ENCODE results near the gene DEPDC1. TPM values are rescaled to one million over a fixed set of nuclear protein-coding genes. Genes with fewer than 3 reads are reported as not detected.

Gene DEPDC1
- total RNA-seq, 1 experiment from 2014 or later, result 44.5 TPM

GRCh38 chr1:68438310-68438709 is 58.6 kb downstream of the DEPDC1 start (continued):
- TF ChIP-seq CDX4 (CRISPR knock-in tag; IDR thresholded peaks at IDR 0.05; ENCODE audit: borderline replicate concordance) (no peak), CTCF (IDR thresholded peaks at IDR 0.05) (no peak), ZNF263 (CRISPR knock-in tag; IDR thresholded peaks at IDR 0.05; ENCODE audit: low read depth) (no peak)

- TF ChIP-seq NFATC4 (CRISPR knock-in tag; IDR thresholded peaks at IDR 0.05) (no peak), ATF2 (CRISPR knock-in tag; IDR thresholded peaks at IDR 0.05; ENCODE audit: borderline replicate concordance, low read depth) (no peak), USF2 (CRISPR knock-in tag; IDR thresholded peaks at IDR 0.05) (no peak), KAT7 (CRISPR knock-in tag; IDR thresholded peaks at IDR 0.05; ENCODE audit: borderline replicate concordance) (no peak), EMX1 (CRISPR knock-in tag; IDR thresholded peaks at IDR 0.05) (no peak), ZNF532 (CRISPR knock-in tag; IDR thresholded peaks at IDR 0.05; ENCODE audit: borderline replicate concordance) (no peak), ZNF416 (CRISPR knock-in tag; IDR thresholded peaks at IDR 0.05) (no peak), TEAD4 (CRISPR knock-in tag; IDR thresholded peaks at IDR 0.05) (no peak), GTF2I (CRISPR knock-in tag; conservative IDR thresholded peaks at IDR 0.05) (no peak), SMAD3 (CRISPR knock-in tag; IDR thresholded peaks at IDR 0.05; ENCODE audit: borderline replicate concordance) (no peak), JUN (CRISPR knock-in tag; IDR thresholded peaks at IDR 0.05) (no peak), RELA (CRISPR knock-in tag; IDR thresholded peaks at IDR 0.05; ENCODE audit: borderline replicate concordance) (no peak), ZNF423 (CRISPR knock-in tag; IDR thresholded peaks at IDR 0.05) (no peak)
- no peaks in the 10 kb centered on the region for H3K27me3 Mint-ChIP-seq (ENCODE audit: low read depth)
These were observed 63.5 kb downstream of the DEPDC1 start for GRCh38 chr1:68433395-68433794.

More at GRCh38 chr1:68433395-68433794, 63.5 kb downstream of the DEPDC1 start:
- no peak for ATAC-seq
- ChIA-PET CTCF (no interaction called here), POLR2A (no interaction called here)
- Mint-ChIP-seq H3K27ac (no peak overlapping the region), H3K9me3 (no peaks in the 10 kb centered on the region), H3K36me3 (no peaks in the 10 kb centered on the region), H3K4me3 (no peak overlapping the region), H3K4me1 (peaks cover 9% of the 10 kb centered on the region)
- DNase-seq (ENCODE audit: low spot score), result no peak
